CD4-positive, alpha-beta T cell treated with Interleukin-6 at 100 ng/mL for 8 hours (primary cell): Measurements from ENCODE around the gene CNGA1.
A peak's percentile ranks its signal among the peaks of the same experiment; 100 is the strongest.

Source experiments
- DNase-seq: peaks from one replicate; pipeline ENCODE4 v3.0.0-alpha.2; 2020; ENCODE audit warnings: mixed read lengths, low spot score

Gene CNGA1

GRCh38 chr4:48016141-48017107 lies at the start of gene CNGA1, which contains the start of gene NIPAL1:
TSS of gene CNGA1 (minus strand) at chr4:48016681. CDS start at chr4:47952689, 63,992 bp downstream.
TSS of gene NIPAL1 (plus strand) at chr4:48016772. CDS start at chr4:48016840, 68 bp downstream.
- DNase-seq, result peak; percentile 60

GRCh38 chr4:48065587-48066052 lies 49.1 kb upstream of the CNGA1 start:
- DNase-seq, result no peak

- DNase-seq, result no peak
These were observed 47.9 kb upstream of the CNGA1 start for GRCh38 chr4:48064349-48064748.

- no peak for DNase-seq
These were observed 42.4 kb upstream of the CNGA1 start for GRCh38 chr4:48058617-48059530.

GRCh38 chr4:48051078-48051477 lies 34.6 kb upstream of the CNGA1 start:
- DNase-seq, result no peak

- DNase-seq, result no peak
These were observed 33.0 kb upstream of the CNGA1 start for GRCh38 chr4:48049483-48049882.

- DNase-seq, result no peak
These were observed 31.4 kb upstream of the CNGA1 start for GRCh38 chr4:48047896-48048295.

GRCh38 chr4:48047421-48047844 lies 31.0 kb upstream of the CNGA1 start:
- peak; percentile 53 for DNase-seq

GRCh38 chr4:48046059-48046458 lies 29.6 kb upstream of the CNGA1 start:
- DNase-seq, result no peak

- no peak for DNase-seq
These were observed 27.8 kb upstream of the CNGA1 start for GRCh38 chr4:48044298-48044697.

- no peak for DNase-seq
These were observed 27.0 kb upstream of the CNGA1 start for GRCh38 chr4:48043504-48043903.

- DNase-seq, result no peak
These were observed 26.5 kb upstream of the CNGA1 start for GRCh38 chr4:48042979-48043461.

- no peak for DNase-seq
These were observed 25.2 kb upstream of the CNGA1 start for GRCh38 chr4:48041535-48042137.

GRCh38 chr4:48039561-48039960 lies 23.1 kb upstream of the CNGA1 start:
- DNase-seq, result no peak

GRCh38 chr4:48038666-48039065 lies 22.2 kb upstream of the CNGA1 start:
- no peak for DNase-seq

GRCh38 chr4:48037117-48037462 lies 20.6 kb upstream of the CNGA1 start:
- DNase-seq, result no peak

GRCh38 chr4:48035952-48036351 lies 19.5 kb upstream of the CNGA1 start:
- no peak for DNase-seq

- DNase-seq, result peak; percentile 49
These were observed 17.4 kb upstream of the CNGA1 start for GRCh38 chr4:48033825-48034413.

- no peak for DNase-seq
These were observed 16.9 kb upstream of the CNGA1 start for GRCh38 chr4:48033412-48033811.

- no peak for DNase-seq
These were observed 16.2 kb upstream of the CNGA1 start for GRCh38 chr4:48032721-48033120.

GRCh38 chr4:48031802-48032525 lies 15.5 kb upstream of the CNGA1 start:
- DNase-seq, result no peak
